GM12878 (cell line): Measurements from ENCODE around the gene ZNF688. TPM values are rescaled to one million over a fixed set of nuclear protein-coding genes. Genes with fewer than 3 reads are reported as not detected.

Experiments
- CREB1 ChIP-seq: IDR thresholded peaks from 2 replicates; pipeline ENCODE4 v1.6.1; 2012; ENCODE audit warnings: low read depth, mild to moderate bottlenecking, inconsistent platforms
- MXI1 ChIP-seq: fragments of 150-350 bp; IDR thresholded peaks from 2 replicates; pipeline ENCODE4 v1.6.1; 2011; ENCODE audit warnings: low read depth, mild to moderate bottlenecking, inconsistent platforms, low read length, improper control_type of control experiment
- NR2F1 ChIP-seq: fragments of 450-650 bp; conservative IDR thresholded peaks from 2 replicates; pipeline ENCODE4 v1.6.1; 2017; ENCODE audit warnings: mild to moderate bottlenecking
- RAD21 ChIP-seq: IDR thresholded peaks from 2 replicates; pipeline ENCODE4 v1.6.1; 2011; ENCODE audit warnings: mild to moderate bottlenecking, low read depth, low read length, moderate library complexity; ENCODE audit not compliant: insufficient read depth
- RAD51 ChIP-seq: fragments of 450-650 bp; IDR thresholded peaks from 2 replicates; pipeline ENCODE4 v1.6.1; 2016; ENCODE audit warnings: moderate library complexity, mild to moderate bottlenecking, inconsistent platforms
- RFX5 ChIP-seq: IDR thresholded peaks from 2 replicates; pipeline ENCODE4 v1.6.1; 2011; ENCODE audit warnings: low read depth, low read length, improper control_type of control experiment
- TAF1 ChIP-seq: IDR thresholded peaks from 2 replicates; pipeline ENCODE4 v1.6.1; 2011; ENCODE audit warnings: mild to moderate bottlenecking, low read depth, low read length, borderline replicate concordance
- TARDBP ChIP-seq: IDR thresholded peaks from 2 replicates; pipeline ENCODE4 v1.6.1; 2016; ENCODE audit warnings: borderline replicate concordance
- TBL1XR1 ChIP-seq: IDR thresholded peaks from 2 replicates; pipeline ENCODE4 v1.6.1; 2012; ENCODE audit warnings: low read depth, low read length, improper control_type of control experiment
- TCF12 ChIP-seq: IDR thresholded peaks from 2 replicates; pipeline ENCODE4 v1.6.1; 2011; ENCODE audit warnings: low read depth, mild to moderate bottlenecking, low read length
- polyA plus RNA-seq, 11 experiments: library from polyadenylated mRNA; depleted of rRNA in 4 of 11; unstranded in 6 of 11; stranded (reverse) in 5 of 11; fragments of >200 nt; fragmentation: Nextera tagmentation in 4 of 11; fragmentation: Illumina TruSeq in 1 of 11; extraction: Ambion mirVana in 4 of 11; extraction: Trizol in 1 of 11; gene quantifications; 1 replicate in 1 of 11; 2 replicates in 10 of 11; pipeline versions ENCODE4 v1.2.1 to v1.2.3, GENCODE V29; 2011 to 2016; ENCODE audit warnings: inconsistent platforms in 2 of 11, missing spikeins in 2 of 11, low read depth in 1 of 11
- total RNA-seq, 4 experiments: library from RNA; depleted of rRNA in 3 of 4; stranded (reverse); fragments of >200 nt in 3 of 4; fragmentation: Illumina TruSeq in 1 of 4; extraction: Trizol in 1 of 4; gene quantifications; 2 replicates each; pipeline versions ENCODE4 v1.2.1 to v1.2.3, GENCODE V29; 2013 to 2021
- TF ChIP-seq, protein P1 (sequence below): fragments of 450-650 bp; IDR thresholded peaks from 2 replicates; pipeline ENCODE4 v1.6.1; 2017; ENCODE audit warnings: mild to moderate bottlenecking, low read depth, inconsistent platforms; ENCODE audit not compliant: poor library complexity, severe bottlenecking
- TF ChIP-seq, protein P2 (sequence below): fragments of 450-650 bp; IDR thresholded peaks from 2 replicates; pipeline ENCODE4 v1.6.1; 2017; ENCODE audit warnings: mild to moderate bottlenecking, moderate library complexity
- TF ChIP-seq, protein P3 (sequence below), 3 experiments: IDR thresholded peaks in 2 of 3; conservative IDR thresholded peaks in 1 of 3; 2 replicates each; pipeline ENCODE4 v1.5.1; 2011; ENCODE audit warnings: low read depth in 3 of 3, low read length in 3 of 3, mild to moderate bottlenecking in 3 of 3, control low read depth in 2 of 3, moderate library complexity in 2 of 3, inconsistent platforms in 1 of 3, mixed read lengths in 1 of 3; ENCODE audit not compliant: control insufficient read depth in 2 of 3, insufficient read depth in 1 of 3; ENCODE audit errors: extremely low read depth in 1 of 3
- TF ChIP-seq, protein P4 (sequence below): fragments of 450-650 bp; IDR thresholded peaks from 2 replicates; pipeline ENCODE4 v1.6.1; 2017; ENCODE audit warnings: low read depth, mild to moderate bottlenecking, moderate library complexity
- TF ChIP-seq, protein P5 (sequence below): IDR thresholded peaks from 2 replicates; pipeline ENCODE4 v1.6.1; 2011; ENCODE audit warnings: borderline replicate concordance, low read depth, mild to moderate bottlenecking, moderate library complexity, mixed read lengths, low read length; ENCODE audit not compliant: insufficient read depth; ENCODE audit errors: extremely low read length
- TF ChIP-seq, protein P6 (sequence below): IDR thresholded peaks from 2 replicates; pipeline ENCODE4 v1.6.1; 2012; ENCODE audit warnings: low read depth, low read length, improper control_type of control experiment

Gene ZNF688
- total and polyA plus RNA-seq, 10 of the 15 experiments (the other 5 are each of a cell fraction or from before 2014, with no cell fraction given) = 0.14 to 17.4 (median 10.6) TPM

DNA sequence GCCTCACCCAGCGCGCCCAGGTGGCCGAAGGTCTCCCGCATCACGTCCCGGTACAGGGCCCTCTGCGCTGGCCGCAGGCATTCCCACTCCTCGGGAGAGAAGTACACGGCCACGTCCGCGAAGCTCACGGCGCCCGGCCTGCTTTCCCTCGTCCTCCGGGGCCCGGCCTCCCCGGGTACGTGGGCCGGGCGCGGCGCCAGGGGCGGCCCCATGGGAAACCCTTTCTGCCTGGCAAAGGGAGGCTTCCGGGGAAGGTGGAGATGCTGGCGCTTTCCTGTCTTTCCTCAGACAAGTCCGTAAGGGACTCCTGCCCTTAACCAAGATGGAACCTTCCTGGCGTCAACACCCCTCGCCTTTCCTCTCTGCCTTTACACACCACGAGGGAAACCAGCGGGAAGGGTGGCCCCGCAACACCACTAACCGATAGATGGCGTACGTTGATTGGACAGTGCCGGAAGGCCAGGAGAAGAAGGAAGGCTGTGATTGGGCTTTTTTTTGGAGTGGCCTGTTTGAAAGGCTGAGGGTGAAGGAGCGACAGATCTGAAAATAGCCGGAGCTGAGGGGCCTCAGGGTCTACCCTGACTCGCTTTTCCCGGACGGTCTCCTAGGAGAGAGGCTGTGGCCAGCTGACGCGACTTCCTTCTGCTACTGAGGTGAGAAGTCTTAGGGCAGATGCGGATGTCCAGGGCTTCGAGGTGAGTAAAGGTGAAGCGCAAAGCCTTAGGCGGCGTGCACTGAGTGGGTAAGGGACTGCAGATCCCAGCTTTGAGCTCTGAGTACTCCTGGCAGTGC lies 14.1 kb upstream of the ZNF688 start, which contains the start of gene ZNF785 (continued):
- TF ChIP-seq, protein P1, sequence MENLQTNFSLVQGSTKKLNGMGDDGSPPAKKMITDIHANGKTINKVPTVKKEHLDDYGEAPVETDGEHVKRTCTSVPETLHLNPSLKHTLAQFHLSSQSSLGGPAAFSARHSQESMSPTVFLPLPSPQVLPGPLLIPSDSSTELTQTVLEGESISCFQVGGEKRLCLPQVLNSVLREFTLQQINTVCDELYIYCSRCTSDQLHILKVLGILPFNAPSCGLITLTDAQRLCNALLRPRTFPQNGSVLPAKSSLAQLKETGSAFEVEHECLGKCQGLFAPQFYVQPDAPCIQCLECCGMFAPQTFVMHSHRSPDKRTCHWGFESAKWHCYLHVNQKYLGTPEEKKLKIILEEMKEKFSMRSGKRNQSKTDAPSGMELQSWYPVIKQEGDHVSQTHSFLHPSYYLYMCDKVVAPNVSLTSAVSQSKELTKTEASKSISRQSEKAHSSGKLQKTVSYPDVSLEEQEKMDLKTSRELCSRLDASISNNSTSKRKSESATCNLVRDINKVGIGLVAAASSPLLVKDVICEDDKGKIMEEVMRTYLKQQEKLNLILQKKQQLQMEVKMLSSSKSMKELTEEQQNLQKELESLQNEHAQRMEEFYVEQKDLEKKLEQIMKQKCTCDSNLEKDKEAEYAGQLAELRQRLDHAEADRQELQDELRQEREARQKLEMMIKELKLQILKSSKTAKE = peak; percentile 53
- peak; percentile 69 for TF ChIP-seq RAD51
- peak; percentile 73; the same call in 1 of the 2 replicates for TF ChIP-seq RFX5
- TF ChIP-seq, protein P2, sequence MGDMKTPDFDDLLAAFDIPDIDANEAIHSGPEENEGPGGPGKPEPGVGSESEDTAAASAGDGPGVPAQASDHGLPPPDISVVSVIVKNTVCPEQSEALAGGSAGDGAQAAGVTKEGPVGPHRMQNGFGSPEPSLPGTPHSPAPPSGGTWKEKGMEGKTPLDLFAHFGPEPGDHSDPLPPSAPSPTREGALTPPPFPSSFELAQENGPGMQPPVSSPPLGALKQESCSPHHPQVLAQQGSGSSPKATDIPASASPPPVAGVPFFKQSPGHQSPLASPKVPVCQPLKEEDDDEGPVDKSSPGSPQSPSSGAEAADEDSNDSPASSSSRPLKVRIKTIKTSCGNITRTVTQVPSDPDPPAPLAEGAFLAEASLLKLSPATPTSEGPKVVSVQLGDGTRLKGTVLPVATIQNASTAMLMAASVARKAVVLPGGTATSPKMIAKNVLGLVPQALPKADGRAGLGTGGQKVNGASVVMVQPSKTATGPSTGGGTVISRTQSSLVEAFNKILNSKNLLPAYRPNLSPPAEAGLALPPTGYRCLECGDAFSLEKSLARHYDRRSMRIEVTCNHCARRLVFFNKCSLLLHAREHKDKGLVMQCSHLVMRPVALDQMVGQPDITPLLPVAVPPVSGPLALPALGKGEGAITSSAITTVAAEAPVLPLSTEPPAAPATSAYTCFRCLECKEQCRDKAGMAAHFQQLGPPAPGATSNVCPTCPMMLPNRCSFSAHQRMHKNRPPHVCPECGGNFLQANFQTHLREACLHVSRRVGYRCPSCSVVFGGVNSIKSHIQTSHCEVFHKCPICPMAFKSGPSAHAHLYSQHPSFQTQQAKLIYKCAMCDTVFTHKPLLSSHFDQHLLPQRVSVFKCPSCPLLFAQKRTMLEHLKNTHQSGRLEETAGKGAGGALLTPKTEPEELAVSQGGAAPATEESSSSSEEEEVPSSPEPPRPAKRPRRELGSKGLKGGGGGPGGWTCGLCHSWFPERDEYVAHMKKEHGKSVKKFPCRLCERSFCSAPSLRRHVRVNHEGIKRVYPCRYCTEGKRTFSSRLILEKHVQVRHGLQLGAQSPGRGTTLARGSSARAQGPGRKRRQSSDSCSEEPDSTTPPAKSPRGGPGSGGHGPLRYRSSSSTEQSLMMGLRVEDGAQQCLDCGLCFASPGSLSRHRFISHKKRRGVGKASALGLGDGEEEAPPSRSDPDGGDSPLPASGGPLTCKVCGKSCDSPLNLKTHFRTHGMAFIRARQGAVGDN = peak; percentile 73
- no peak for TF ChIP-seq RAD21
- TF ChIP-seq, protein P3, sequence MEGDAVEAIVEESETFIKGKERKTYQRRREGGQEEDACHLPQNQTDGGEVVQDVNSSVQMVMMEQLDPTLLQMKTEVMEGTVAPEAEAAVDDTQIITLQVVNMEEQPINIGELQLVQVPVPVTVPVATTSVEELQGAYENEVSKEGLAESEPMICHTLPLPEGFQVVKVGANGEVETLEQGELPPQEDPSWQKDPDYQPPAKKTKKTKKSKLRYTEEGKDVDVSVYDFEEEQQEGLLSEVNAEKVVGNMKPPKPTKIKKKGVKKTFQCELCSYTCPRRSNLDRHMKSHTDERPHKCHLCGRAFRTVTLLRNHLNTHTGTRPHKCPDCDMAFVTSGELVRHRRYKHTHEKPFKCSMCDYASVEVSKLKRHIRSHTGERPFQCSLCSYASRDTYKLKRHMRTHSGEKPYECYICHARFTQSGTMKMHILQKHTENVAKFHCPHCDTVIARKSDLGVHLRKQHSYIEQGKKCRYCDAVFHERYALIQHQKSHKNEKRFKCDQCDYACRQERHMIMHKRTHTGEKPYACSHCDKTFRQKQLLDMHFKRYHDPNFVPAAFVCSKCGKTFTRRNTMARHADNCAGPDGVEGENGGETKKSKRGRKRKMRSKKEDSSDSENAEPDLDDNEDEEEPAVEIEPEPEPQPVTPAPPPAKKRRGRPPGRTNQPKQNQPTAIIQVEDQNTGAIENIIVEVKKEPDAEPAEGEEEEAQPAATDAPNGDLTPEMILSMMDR (IDR thresholded peaks at IDR 0.05 in 2 of 3, conservative IDR thresholded peaks at IDR 0.05 in 1 of 3; ENCODE audit: control insufficient read depth in 2 of 3, extremely low read depth in 1 of 3, insufficient read depth in 1 of 3, low read depth in 3 of 3, low read length in 3 of 3) = peak in 2 of 3 experiments; percentile 14 to 33; a peak in 3 of 6 replicates
- TF ChIP-seq NR2F1 = peak; percentile 87; the same call in 1 of the 2 replicates
- TF ChIP-seq, protein P4, sequence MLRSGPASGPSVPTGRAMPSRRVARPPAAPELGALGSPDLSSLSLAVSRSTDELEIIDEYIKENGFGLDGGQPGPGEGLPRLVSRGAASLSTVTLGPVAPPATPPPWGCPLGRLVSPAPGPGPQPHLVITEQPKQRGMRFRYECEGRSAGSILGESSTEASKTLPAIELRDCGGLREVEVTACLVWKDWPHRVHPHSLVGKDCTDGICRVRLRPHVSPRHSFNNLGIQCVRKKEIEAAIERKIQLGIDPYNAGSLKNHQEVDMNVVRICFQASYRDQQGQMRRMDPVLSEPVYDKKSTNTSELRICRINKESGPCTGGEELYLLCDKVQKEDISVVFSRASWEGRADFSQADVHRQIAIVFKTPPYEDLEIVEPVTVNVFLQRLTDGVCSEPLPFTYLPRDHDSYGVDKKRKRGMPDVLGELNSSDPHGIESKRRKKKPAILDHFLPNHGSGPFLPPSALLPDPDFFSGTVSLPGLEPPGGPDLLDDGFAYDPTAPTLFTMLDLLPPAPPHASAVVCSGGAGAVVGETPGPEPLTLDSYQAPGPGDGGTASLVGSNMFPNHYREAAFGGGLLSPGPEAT = peak; percentile 81
- TF ChIP-seq CREB1 = peak; percentile 84
- TF ChIP-seq TCF12 = no peak
- TF ChIP-seq, protein P5, sequence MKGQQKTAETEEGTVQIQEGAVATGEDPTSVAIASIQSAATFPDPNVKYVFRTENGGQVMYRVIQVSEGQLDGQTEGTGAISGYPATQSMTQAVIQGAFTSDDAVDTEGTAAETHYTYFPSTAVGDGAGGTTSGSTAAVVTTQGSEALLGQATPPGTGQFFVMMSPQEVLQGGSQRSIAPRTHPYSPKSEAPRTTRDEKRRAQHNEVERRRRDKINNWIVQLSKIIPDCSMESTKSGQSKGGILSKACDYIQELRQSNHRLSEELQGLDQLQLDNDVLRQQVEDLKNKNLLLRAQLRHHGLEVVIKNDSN = no peak
- TF ChIP-seq TARDBP = peak; percentile 67; the same call in 1 of the 2 replicates
- peak; percentile 42; the same call in 1 of the 2 replicates for TF ChIP-seq TAF1
- TF ChIP-seq TBL1XR1 = peak; percentile 48; the same call in 1 of the 2 replicates
- TF ChIP-seq, protein P6, sequence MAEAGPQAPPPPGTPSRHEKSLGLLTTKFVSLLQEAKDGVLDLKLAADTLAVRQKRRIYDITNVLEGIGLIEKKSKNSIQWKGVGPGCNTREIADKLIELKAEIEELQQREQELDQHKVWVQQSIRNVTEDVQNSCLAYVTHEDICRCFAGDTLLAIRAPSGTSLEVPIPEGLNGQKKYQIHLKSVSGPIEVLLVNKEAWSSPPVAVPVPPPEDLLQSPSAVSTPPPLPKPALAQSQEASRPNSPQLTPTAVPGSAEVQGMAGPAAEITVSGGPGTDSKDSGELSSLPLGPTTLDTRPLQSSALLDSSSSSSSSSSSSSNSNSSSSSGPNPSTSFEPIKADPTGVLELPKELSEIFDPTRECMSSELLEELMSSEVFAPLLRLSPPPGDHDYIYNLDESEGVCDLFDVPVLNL = peak; percentile 93
- peak; percentile 99 for TF ChIP-seq MXI1
